Upper lobe of left lung (tissue), 6 donors: ENCODE data around the gene STK11. TPM values are rescaled to one million over a fixed set of nuclear protein-coding genes. Genes with fewer than 3 reads are reported as not detected.

Experiments used
- ATAC-seq, 2 donors: fragments of 200-7000 bp; cut with Tn5 transposase; one replicate each; pipeline ENCODE4 v1.9.1; 2022; ENCODE audit warnings: mild to moderate bottlenecking in 2 of 2, moderate library complexity in 2 of 2; ENCODE audit not compliant: low FRiP score in 2 of 2
- DNase-seq, 2 donors: peaks; one replicate each; pipeline ENCODE4 v3.0.0-alpha.2; 2019 to 2020
- H3K27ac ChIP-seq, 4 donors: fragments of 200-600 bp; sonication (generic); one replicate each; pipeline ENCODE4 v1.5.1; 2016 to 2019
- H3K27me3 ChIP-seq, 4 donors: fragments of 200-600 bp; sonication (generic); one replicate each; pipeline ENCODE4 v1.5.1; 2017 to 2019
- H3K36me3 ChIP-seq, 4 donors: fragments of 200-600 bp; sonication (generic); one replicate each; pipeline ENCODE4 v1.5.1; 2016 to 2019
- H3K4me1 ChIP-seq, 4 donors: fragments of 200-600 bp; sonication (generic); one replicate each; pipeline ENCODE4 v1.5.1; 2018 to 2019
- H3K4me3 ChIP-seq, 4 donors: fragments of 200-600 bp; sonication (generic); one replicate each; pipeline ENCODE4 v1.5.1; 2017 to 2019; ENCODE audit warnings: mild to moderate bottlenecking in 2 of 4, moderate library complexity in 1 of 4
- H3K9me3 ChIP-seq, 4 donors: fragments of 200-600 bp; sonication (generic); one replicate each; pipeline ENCODE4 v1.5.1; 2018 to 2019
- EP300 ChIP-seq, 4 donors: sonication (generic); formaldehyde crosslinking; IDR thresholded peaks; one replicate each; pipeline ENCODE4 v1.5.1; 2017; ENCODE audit warnings: antibody characterized with exemption in 4 of 4, control low read depth in 2 of 4
- POLR2A ChIP-seq, 4 donors: fragments of 450-650 bp; IDR thresholded peaks; one replicate each; pipeline ENCODE4 v1.5.1; 2016 to 2017; ENCODE audit warnings: antibody characterized with exemption in 4 of 4, mild to moderate bottlenecking in 2 of 4
- POLR2AphosphoS5 ChIP-seq, 2 donors: sonication (generic); formaldehyde crosslinking; IDR thresholded peaks; one replicate each; pipeline ENCODE4 v1.5.1; 2017; ENCODE audit warnings: antibody characterized with exemption in 2 of 2
- WGBS, 2 donors: methylation state at CpG; one replicate each; pipeline ENCODE4 v1.1.5; 2017 to 2018; 5-methylcytosine and 5-hydroxymethylcytosine counted together
- total RNA-seq, 6 donors: library from RNA; depleted of rRNA in 4 of 6; stranded (reverse); fragments of >200 nt in 4 of 6; gene quantifications; one replicate each; pipeline versions ENCODE4 v1.1.0 to v1.2.1, GENCODE V29; 2016 to 2021
- TF ChIP-seq, protein P1 (sequence below), 6 experiments: fragments of 450-650 bp in 4 of 6; fragments of 200-600 bp in 2 of 6; sonication (generic) in 2 of 6; IDR thresholded peaks; one replicate each; pipeline ENCODE4 v1.5.1; 2016 to 2019; ENCODE audit warnings: antibody characterized with exemption in 6 of 6
- donor health status: DM: no; HTN: no; CAD: no; lungs with moderate emphysema.
- donor health status: DM: no; HTN: yes; CAD: no; lungs with severe emphysema.

The STK11 gene
- total RNA-seq, 6 donors from 2014 or later, result 50.2 to 168 (median 63.2) TPM

DNA sequence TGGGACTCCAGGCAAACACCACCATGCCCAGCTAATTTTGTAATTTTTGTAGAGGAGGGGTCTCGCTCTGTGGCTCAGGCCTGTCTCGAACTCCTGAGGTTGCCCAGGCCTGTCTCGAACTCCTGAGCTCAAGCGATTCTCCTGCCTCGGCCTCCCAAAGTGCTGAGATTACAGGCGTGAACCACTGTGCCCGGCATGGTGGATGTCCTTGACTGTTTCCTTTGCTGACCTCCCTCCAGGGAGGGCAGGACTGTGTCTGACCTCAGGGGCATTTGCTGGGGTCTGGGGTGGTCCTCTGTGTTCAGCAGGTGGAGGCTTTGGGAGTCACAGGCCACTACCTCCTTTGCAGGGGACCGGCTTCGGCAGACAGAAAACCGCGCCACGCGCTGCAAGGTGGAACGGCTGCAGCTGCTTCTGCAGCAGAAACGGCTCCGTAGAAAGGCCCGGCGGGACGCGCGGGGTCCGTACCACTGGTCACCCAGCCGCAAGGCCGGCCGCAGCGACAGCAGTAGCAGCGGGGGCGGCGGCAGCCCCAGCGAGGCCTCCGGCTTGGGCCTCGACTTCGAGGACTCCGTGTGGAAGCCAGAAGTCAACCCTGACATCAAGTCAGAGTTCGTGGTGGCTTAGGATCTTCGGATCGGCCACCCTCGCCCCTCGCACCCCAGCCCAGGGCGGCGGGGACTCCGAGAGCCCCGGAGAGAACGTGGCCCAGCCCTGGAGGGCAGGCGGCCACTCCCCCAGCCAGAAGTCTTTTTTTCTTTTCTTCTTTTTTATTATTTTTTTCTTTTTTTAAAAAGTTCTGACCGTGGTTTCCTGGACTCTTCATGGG lies 51.3 kb downstream of the STK11 start:
- H3K27me3 ChIP-seq, result no peaks in the 10 kb centered on the region
- H3K27ac ChIP-seq, result peak overlapping the region; percentile 91 to 100 (median 98)
- DNase-seq, result peak in 1 of 2 donors; percentile 88
- peaks cover 81 to 98% (median 90%) of the 10 kb centered on the region in 4 donors for H3K4me1 ChIP-seq
- no peak overlapping the region for H3K4me3 ChIP-seq
- 88 to 93% methylated on average over 32 to 46 of the region's 46 CpGs for WGBS, 2 donors
- peaks cover 0 to 4% (median 0%) of the 10 kb centered on the region in 4 donors for H3K9me3 ChIP-seq
- no peak for ATAC-seq
- TF ChIP-seq POLR2A (IDR thresholded peaks at IDR 0.05) (no peak), POLR2AphosphoS5 (IDR thresholded peaks at IDR 0.05) (peak; percentile 5 to 37), EP300 (IDR thresholded peaks at IDR 0.05) (no peak)
- H3K36me3 ChIP-seq, result peaks cover 22 to 58% (median 52%) of the 10 kb centered on the region in 4 donors

DNA sequence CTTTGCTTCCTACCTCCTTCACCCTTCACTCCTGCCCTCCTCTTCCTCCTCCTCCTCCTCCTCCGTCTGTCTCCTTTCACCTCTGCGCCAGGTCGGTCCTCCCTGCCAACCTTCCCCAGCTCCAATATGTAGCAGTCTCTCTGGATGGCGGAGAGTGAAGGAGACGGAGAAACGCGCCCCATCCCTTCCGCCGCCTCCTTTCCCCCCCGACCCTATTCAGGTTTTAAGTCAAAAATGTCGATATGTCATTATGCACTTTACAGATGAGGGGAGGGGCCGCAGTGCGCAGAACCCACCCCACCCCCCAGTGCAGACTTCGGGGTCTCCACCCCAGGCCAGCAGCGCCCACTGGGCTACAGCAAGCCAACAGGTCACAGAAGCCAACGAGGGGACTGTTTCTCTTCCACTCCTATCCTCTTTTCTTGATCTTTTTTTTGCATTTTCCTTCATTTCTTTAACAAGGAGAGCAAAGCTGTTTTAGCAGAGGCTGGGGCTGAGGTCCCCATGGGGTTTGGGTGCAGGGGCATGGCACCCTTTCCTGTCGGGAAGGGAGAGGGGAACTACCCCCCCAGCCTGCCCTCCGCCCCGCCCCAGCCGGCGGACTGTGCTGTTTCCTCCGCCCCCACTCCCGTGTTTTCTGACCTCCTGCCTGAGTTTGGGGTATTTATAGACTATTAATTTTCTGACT lies 52.0 kb downstream of the STK11 start:
- Histone ChIP-seq H3K36me3 (peaks cover 22 to 56% (median 50%) of the 10 kb centered on the region in 4 donors), H3K4me3 (peak overlapping the region in 1 of 4 donors; percentile 62), H3K4me1 (peaks cover 87 to 98% (median 92%) of the 10 kb centered on the region in 4 donors), H3K27me3 (no peaks in the 10 kb centered on the region), H3K9me3 (no peaks in the 10 kb centered on the region), H3K27ac (peak overlapping the region; percentile 91 to 100 (median 98))
- DNase-seq (peak in 1 of 2 donors; percentile 81), ATAC-seq (no peak)
- WGBS, 2 donors, result 70 to 71% methylated on average over 18 to 23 of the region's 23 CpGs
- TF ChIP-seq EP300 (IDR thresholded peaks at IDR 0.05) (no peak), POLR2AphosphoS5 (IDR thresholded peaks at IDR 0.05) (no peak), POLR2A (IDR thresholded peaks at IDR 0.05) (no peak)
- TF ChIP-seq, protein P1, sequence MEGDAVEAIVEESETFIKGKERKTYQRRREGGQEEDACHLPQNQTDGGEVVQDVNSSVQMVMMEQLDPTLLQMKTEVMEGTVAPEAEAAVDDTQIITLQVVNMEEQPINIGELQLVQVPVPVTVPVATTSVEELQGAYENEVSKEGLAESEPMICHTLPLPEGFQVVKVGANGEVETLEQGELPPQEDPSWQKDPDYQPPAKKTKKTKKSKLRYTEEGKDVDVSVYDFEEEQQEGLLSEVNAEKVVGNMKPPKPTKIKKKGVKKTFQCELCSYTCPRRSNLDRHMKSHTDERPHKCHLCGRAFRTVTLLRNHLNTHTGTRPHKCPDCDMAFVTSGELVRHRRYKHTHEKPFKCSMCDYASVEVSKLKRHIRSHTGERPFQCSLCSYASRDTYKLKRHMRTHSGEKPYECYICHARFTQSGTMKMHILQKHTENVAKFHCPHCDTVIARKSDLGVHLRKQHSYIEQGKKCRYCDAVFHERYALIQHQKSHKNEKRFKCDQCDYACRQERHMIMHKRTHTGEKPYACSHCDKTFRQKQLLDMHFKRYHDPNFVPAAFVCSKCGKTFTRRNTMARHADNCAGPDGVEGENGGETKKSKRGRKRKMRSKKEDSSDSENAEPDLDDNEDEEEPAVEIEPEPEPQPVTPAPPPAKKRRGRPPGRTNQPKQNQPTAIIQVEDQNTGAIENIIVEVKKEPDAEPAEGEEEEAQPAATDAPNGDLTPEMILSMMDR (IDR thresholded peaks at IDR 0.05), result no peak

DNA sequence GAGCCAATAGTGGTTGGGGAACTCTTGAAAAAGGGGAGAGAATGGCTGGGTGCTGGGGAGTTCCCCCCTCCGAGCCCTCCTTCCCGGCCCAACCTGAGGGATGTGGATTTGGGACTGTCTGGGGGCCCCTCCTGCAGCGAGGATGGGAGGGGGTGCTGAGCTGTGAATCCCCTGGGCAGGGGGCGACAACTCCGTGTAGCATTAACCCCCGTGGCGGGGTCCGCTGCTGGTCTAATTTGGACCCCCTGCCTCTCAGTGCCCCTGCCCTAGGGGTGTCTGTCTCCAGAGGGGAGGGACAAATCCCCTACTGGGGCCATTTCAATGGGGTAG lies 52.5 kb downstream of the STK11 start:
- H3K27ac ChIP-seq, result peak overlapping the region; percentile 91 to 100 (median 98)
- H3K36me3 ChIP-seq, result peaks cover 22 to 56% (median 50%) of the 10 kb centered on the region in 4 donors
- ATAC-seq (no peak), DNase-seq (no peak)
- H3K4me1 ChIP-seq, result peaks cover 91 to 98% (median 94%) of the 10 kb centered on the region in 4 donors
- H3K4me3 ChIP-seq, result peak overlapping the region in 1 of 4 donors; percentile 62
- no peaks in the 10 kb centered on the region for H3K27me3 ChIP-seq
- WGBS, 2 donors, result 64% methylated on average over 8 of the region's 8 CpGs; no CpG with 5 or more reads in 1 of the 2 donors
- no peaks in the 10 kb centered on the region for H3K9me3 ChIP-seq
- TF ChIP-seq POLR2AphosphoS5 (IDR thresholded peaks at IDR 0.05), result no peak
- TF ChIP-seq EP300 (IDR thresholded peaks at IDR 0.05), result no peak
- TF ChIP-seq, protein P1 (IDR thresholded peaks at IDR 0.05), result no peak
- no peak for TF ChIP-seq POLR2A (IDR thresholded peaks at IDR 0.05)

DNA sequence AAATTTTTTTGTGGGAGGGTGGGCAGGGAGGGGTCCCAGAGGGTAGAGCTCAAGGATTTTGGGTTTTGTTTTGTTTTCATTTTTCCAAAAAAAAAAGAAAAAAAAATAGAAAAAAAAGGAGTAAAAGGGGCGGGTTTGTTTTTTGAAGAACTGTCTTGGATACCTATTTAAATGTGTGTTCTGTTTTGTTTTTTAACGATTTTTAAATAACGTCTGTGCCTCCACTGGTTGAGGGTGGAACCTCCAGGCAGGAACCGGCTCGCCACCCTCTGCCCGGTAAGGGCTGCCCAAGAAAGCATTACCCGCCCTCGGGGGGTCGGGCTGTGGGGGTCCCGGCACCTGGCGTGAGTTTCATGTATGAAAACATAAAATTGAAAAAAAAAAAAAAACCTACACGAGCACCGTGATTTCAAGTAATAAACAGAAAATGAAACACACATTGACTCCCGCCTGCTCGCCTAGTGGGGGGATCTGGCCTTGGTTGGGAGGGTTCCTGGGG lies 53.2 kb downstream of the STK11 start:
- H3K27ac ChIP-seq, result peak overlapping the region; percentile 91 to 100 (median 98)
- ATAC-seq (no peak), DNase-seq (peak in 1 of 2 donors; percentile 84)
- H3K4me1 ChIP-seq, result peaks cover 88 to 98% (median 94%) of the 10 kb centered on the region in 4 donors
- H3K36me3 ChIP-seq, result peaks cover 22 to 55% (median 49%) of the 10 kb centered on the region in 4 donors
- WGBS, 2 donors, result 22 to 27% methylated on average over 15 of the region's 15 CpGs
- H3K9me3 ChIP-seq, result no peaks in the 10 kb centered on the region
- TF ChIP-seq, protein P1 (IDR thresholded peaks at IDR 0.05), result no peak
- TF ChIP-seq POLR2A (IDR thresholded peaks at IDR 0.05) (no peak), EP300 (IDR thresholded peaks at IDR 0.05) (no peak)
- H3K4me3 ChIP-seq, result peak overlapping the region in 3 of 4 donors; percentile 23 to 62 (median 36)
- H3K27me3 ChIP-seq, result no peaks in the 10 kb centered on the region
